MCF 10A (cell line): ENCODE measurements around the gene IFNW1. TPM values are rescaled to one million over a fixed set of nuclear protein-coding genes. Genes with fewer than 3 reads are reported as not detected.

Experiments used
- BruUV-seq: library from RNA; stranded (reverse); fragments of 400-500 nt; replicated peaks from 2 replicates; lab custom pipeline; 2021; lab: Mats Ljungman, UMichigan
- CTCF ChIA-PET: fragments of 300-600 bp; sonication (Branson Sonifier 250); formaldehyde crosslinking; extraction: SDS; loops from one replicate; lab custom pipeline; 2021; ENCODE audit warnings: antibody characterized with exemption, inconsistent platforms; lab: Yijun Ruan, JAX
- POLR2A ChIA-PET: fragments of 300-600, 350-650 bp; sonication (Branson Sonifier 250); formaldehyde crosslinking; extraction: SDS; loops from one replicate; lab custom pipeline; 2020; ENCODE audit warnings: antibody characterized with exemption, inconsistent platforms; lab: Yijun Ruan, JAX
- DNase-seq: peaks from one replicate; pipeline ENCODE4 v3.0.0-alpha.2; 2018; ENCODE audit not compliant: unreplicated experiment
- H3K27ac Mint-ChIP-seq: one replicate; pipeline ENCODE4 v1.8.0; 2022; ENCODE audit warnings: mild to moderate bottlenecking, low read depth, mixed read lengths; ENCODE audit not compliant: unreplicated experiment
- H3K27me3 Mint-ChIP-seq: one replicate; pipeline ENCODE4 v1.8.0; 2022; ENCODE audit warnings: mixed read lengths; ENCODE audit not compliant: insufficient read depth, unreplicated experiment
- H3K36me3 Mint-ChIP-seq: one replicate; pipeline ENCODE4 v1.8.0; 2022; ENCODE audit warnings: mild to moderate bottlenecking, moderate library complexity, mixed read lengths; ENCODE audit not compliant: insufficient read depth, unreplicated experiment
- H3K4me1 Mint-ChIP-seq: one replicate; pipeline ENCODE4 v1.8.0; 2022; ENCODE audit warnings: mixed read lengths; ENCODE audit not compliant: insufficient read depth, unreplicated experiment
- H3K4me3 Mint-ChIP-seq: one replicate; pipeline ENCODE4 v1.8.0; 2022; ENCODE audit warnings: mild to moderate bottlenecking, moderate library complexity, mixed read lengths; ENCODE audit not compliant: unreplicated experiment
- H3K9me3 Mint-ChIP-seq: one replicate; pipeline ENCODE4 v1.8.0; 2022; ENCODE audit warnings: mixed read lengths; ENCODE audit not compliant: unreplicated experiment
- intact Hi-C: fragments of 100-400 bp; cut with micrococcal nuclease; formaldehyde crosslinking; loops from 2 replicates; pipeline ENCODE4 v1.14.1; 2022
- total RNA-seq: library from RNA; stranded (reverse); gene quantifications from 2 replicates; pipeline ENCODE4 v1.2.3, GENCODE V29; 2022
- TF ChIP-seq, protein P1 (sequence below): fragments of 200-600 bp; IDR thresholded peaks from one replicate; pipeline ENCODE4 v1.8.0; 2022; ENCODE audit warnings: antibody characterized with exemption, mild to moderate bottlenecking; ENCODE audit not compliant: unreplicated experiment

The IFNW1 gene
- total RNA-seq, 1 experiment from 2014 or later = not detected

DNA sequence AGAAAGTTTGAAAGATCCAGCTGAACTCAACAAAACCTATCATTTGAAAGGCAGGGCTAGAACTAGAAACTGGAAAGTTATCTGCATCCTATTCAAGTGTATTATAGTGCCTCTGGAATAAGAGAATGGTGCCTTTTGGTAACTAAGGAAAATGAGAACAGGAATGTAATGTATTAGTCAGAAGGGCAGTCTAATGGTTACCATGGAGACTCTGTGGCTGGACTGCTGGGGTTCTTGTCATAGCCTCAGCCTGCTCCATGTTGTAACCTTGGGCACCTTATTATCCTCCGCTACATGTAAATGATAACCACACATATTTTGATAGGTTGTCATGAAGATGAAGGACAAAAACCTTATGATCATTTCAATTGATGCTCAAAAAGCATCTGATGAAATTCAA lies 39.3 kb downstream of the IFNW1 start:
- Mint-ChIP-seq H3K27me3 (no peaks in the 10 kb centered on the region), H3K4me3 (no peak overlapping the region), H3K36me3 (no peaks in the 10 kb centered on the region), H3K27ac (no peak overlapping the region), H3K4me1 (no peaks in the 10 kb centered on the region), H3K9me3 (no peaks in the 10 kb centered on the region)
- ChIA-PET POLR2A (no interaction called here), CTCF (interaction anchor here (1.2 kb wide), 1 partner anchor 9 kb away, joined by 3 read pairs; no protein-coding TSS in a partner anchor)
- TF ChIP-seq, protein P1, sequence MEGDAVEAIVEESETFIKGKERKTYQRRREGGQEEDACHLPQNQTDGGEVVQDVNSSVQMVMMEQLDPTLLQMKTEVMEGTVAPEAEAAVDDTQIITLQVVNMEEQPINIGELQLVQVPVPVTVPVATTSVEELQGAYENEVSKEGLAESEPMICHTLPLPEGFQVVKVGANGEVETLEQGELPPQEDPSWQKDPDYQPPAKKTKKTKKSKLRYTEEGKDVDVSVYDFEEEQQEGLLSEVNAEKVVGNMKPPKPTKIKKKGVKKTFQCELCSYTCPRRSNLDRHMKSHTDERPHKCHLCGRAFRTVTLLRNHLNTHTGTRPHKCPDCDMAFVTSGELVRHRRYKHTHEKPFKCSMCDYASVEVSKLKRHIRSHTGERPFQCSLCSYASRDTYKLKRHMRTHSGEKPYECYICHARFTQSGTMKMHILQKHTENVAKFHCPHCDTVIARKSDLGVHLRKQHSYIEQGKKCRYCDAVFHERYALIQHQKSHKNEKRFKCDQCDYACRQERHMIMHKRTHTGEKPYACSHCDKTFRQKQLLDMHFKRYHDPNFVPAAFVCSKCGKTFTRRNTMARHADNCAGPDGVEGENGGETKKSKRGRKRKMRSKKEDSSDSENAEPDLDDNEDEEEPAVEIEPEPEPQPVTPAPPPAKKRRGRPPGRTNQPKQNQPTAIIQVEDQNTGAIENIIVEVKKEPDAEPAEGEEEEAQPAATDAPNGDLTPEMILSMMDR = no peak
- BruUV-seq = no TSS peak
- no peak for DNase-seq
- intact Hi-C loops = no loop called here

- POLR2A ChIA-PET = no interaction called here
- intact Hi-C loops = no loop called here
Measured at GRCh38 chr9:21097817-21098216, 43.8 kb downstream of the IFNW1 start.

DNA sequence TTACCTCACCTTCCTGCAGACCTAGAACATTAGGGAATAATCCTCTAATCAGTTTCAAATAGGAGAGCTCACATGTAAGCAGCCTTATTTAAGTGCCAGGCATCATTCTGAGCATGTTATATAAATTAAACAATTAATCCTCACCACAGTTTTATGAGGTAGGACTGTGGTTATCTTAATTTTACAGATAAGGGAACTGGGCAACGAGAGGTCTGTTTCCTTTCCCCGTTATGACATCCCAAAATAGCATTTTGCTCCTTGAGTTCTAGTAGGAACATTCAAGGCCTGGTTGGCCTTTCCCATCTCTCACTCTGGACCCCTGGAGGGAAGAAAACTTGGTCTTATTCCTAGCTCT lies 44.8 kb downstream of the IFNW1 start:
- no peak overlapping the region for H3K4me3 Mint-ChIP-seq
- DNase-seq = no peak
- CTCF ChIA-PET = interaction anchor here (0.8 to 2.3 kb wide), 2 partner anchors 9 to 14 kb away, joined by 5 to 12 read pairs; no protein-coding TSS in a partner anchor
- no peaks in the 10 kb centered on the region for H3K36me3 Mint-ChIP-seq
- intact Hi-C loops = no loop called here
- H3K4me1 Mint-ChIP-seq = peaks cover 9% of the 10 kb centered on the region
- POLR2A ChIA-PET = interaction anchor here (0.6 to 0.7 kb wide), 3 partner anchors 49 to 546 kb away, joined by 3 read pairs; no protein-coding TSS in a partner anchor
- H3K27ac Mint-ChIP-seq = peak overlapping the region; percentile 75
- TF ChIP-seq, protein P1 = no peak
- H3K9me3 Mint-ChIP-seq = no peaks in the 10 kb centered on the region
- no TSS peak for BruUV-seq
- no peaks in the 10 kb centered on the region for H3K27me3 Mint-ChIP-seq

More at GRCh38 chr9:21097817-21098216, 43.8 kb downstream of the IFNW1 start:
- CTCF ChIA-PET = no interaction called here
- Mint-ChIP-seq H3K27ac (no peak overlapping the region), H3K4me3 (no peak overlapping the region), H3K27me3 (no peaks in the 10 kb centered on the region), H3K9me3 (no peaks in the 10 kb centered on the region), H3K4me1 (peaks cover 9% of the 10 kb centered on the region), H3K36me3 (no peaks in the 10 kb centered on the region)
- TF ChIP-seq, protein P1 = no peak
- no TSS peak for BruUV-seq
- no peak for DNase-seq

- Mint-ChIP-seq H3K27me3 (no peaks in the 10 kb centered on the region), H3K4me3 (peak overlapping the region; percentile 63), H3K36me3 (no peaks in the 10 kb centered on the region), H3K4me1 (peaks cover 9% of the 10 kb centered on the region), H3K9me3 (no peaks in the 10 kb centered on the region), H3K27ac (peak overlapping the region; percentile 75)
- no TSS peak for BruUV-seq
- POLR2A ChIA-PET = interaction anchor here (0.6 to 0.9 kb wide), 5 partner anchors 16 to 546 kb away, joined by 3 to 5 read pairs (median 3); no protein-coding TSS in a partner anchor
- intact Hi-C loops = no loop called here
- TF ChIP-seq, protein P1 = no peak
- peak; percentile 52 for DNase-seq
- CTCF ChIA-PET = interaction anchor here (0.8 to 2.3 kb wide), 3 partner anchors 9 to 15 kb away, joined by 4 to 12 read pairs (median 5); no protein-coding TSS in a partner anchor
Measured at GRCh38 chr9:21096172-21096900, 45.3 kb downstream of the IFNW1 start.
